Gastrocnemius medialis (tissue), 4 donors: Measurements from ENCODE around the gene ATP10A.

Experiments used
- POLR2A ChIP-seq, 2 donors: fragments of 450-650 bp; IDR thresholded peaks; one replicate each; pipeline ENCODE4 v1.6.1; 2017; ENCODE audit warnings: antibody characterized with exemption in 2 of 2, mild to moderate bottlenecking in 2 of 2, moderate library complexity in 2 of 2
- TF ChIP-seq, protein P1 (sequence below), 5 experiments: fragments of 450-650 bp in 3 of 5; fragments of 200-600 bp in 2 of 5; sonication (generic) in 2 of 5; IDR thresholded peaks in 4 of 5; conservative IDR thresholded peaks in 1 of 5; 1 replicate in 4 of 5; 2 replicates in 1 of 5; pipeline ENCODE4 v1.5.1; 2016 to 2019; ENCODE audit warnings: antibody characterized with exemption in 5 of 5, mild to moderate bottlenecking in 3 of 5, moderate library complexity in 3 of 5

DNA sequence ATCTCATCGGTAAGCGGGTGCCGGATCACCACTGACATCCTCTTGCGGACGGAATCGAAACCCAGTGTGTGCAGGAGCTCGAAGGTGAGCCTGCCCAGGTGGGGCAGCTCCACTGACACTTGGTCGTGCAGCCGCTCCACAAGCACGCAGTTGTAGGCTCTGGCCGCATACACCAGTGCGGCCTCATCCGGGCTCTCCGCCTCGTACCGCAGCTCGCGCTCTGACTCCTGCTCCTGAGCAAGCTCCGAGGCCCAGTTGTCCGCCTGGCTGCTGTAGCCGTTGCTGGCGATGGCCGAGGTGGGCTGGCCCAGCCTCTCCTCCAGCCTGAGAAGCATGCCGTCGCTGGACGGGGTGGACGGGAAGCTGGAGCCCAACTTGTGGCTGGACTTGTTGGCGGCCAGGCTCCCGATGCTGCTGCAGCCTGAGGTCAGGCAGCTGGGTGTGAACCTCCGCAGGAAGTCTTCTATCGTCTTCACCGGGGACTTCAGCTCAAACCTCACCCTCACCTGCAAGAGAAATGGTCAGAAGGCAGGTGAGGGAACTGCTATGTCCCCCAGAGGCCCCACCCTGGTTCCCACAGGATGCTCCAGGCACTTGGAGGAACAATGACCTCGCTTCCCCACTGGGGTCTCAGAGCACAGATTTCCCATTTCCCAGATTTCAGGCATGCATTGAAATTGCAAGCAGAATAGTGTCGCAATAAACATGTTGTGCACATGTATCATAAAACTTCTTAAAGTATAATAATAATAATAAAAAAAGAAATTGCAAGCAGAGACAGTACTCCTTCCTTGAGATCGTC is 149.2 kb downstream of the ATP10A start:
- TF ChIP-seq, protein P1, sequence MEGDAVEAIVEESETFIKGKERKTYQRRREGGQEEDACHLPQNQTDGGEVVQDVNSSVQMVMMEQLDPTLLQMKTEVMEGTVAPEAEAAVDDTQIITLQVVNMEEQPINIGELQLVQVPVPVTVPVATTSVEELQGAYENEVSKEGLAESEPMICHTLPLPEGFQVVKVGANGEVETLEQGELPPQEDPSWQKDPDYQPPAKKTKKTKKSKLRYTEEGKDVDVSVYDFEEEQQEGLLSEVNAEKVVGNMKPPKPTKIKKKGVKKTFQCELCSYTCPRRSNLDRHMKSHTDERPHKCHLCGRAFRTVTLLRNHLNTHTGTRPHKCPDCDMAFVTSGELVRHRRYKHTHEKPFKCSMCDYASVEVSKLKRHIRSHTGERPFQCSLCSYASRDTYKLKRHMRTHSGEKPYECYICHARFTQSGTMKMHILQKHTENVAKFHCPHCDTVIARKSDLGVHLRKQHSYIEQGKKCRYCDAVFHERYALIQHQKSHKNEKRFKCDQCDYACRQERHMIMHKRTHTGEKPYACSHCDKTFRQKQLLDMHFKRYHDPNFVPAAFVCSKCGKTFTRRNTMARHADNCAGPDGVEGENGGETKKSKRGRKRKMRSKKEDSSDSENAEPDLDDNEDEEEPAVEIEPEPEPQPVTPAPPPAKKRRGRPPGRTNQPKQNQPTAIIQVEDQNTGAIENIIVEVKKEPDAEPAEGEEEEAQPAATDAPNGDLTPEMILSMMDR (IDR thresholded peaks at IDR 0.05 in 4 of 5, conservative IDR thresholded peaks at IDR 0.05 in 1 of 5) = no peak
- TF ChIP-seq POLR2A (IDR thresholded peaks at IDR 0.05) = no peak
